ENCODE measurements around the gene BMP8A.

DNA sequence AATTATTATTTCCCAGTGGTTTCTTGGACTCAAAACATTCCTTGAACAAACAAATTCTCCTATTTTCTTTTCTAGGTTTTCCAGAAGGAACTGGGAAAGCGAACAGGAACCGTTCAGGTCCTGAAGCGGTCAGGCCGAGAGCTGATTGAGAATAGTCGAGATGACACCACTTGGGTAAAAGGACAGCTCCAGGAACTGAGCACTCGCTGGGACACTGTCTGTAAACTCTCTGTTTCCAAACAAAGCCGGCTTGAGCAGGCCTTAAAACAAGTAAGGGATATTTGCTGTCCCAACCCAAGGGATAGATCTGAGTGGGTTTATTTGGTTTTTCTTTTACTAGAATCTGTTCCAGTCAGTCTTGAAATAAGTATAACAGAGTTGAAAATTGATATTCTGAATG, 39.4 kb upstream of the BMP8A start:
- no peak for TF ChIP-seq GABPA (IDR thresholded peaks at IDR 0.05; ENCODE audit: low read depth)
- TF ChIP-seq, protein P1, sequence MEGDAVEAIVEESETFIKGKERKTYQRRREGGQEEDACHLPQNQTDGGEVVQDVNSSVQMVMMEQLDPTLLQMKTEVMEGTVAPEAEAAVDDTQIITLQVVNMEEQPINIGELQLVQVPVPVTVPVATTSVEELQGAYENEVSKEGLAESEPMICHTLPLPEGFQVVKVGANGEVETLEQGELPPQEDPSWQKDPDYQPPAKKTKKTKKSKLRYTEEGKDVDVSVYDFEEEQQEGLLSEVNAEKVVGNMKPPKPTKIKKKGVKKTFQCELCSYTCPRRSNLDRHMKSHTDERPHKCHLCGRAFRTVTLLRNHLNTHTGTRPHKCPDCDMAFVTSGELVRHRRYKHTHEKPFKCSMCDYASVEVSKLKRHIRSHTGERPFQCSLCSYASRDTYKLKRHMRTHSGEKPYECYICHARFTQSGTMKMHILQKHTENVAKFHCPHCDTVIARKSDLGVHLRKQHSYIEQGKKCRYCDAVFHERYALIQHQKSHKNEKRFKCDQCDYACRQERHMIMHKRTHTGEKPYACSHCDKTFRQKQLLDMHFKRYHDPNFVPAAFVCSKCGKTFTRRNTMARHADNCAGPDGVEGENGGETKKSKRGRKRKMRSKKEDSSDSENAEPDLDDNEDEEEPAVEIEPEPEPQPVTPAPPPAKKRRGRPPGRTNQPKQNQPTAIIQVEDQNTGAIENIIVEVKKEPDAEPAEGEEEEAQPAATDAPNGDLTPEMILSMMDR (IDR thresholded peaks at IDR 0.05; ENCODE audit: insufficient read depth, low read length), result no peak
- TF ChIP-seq, protein P2, sequence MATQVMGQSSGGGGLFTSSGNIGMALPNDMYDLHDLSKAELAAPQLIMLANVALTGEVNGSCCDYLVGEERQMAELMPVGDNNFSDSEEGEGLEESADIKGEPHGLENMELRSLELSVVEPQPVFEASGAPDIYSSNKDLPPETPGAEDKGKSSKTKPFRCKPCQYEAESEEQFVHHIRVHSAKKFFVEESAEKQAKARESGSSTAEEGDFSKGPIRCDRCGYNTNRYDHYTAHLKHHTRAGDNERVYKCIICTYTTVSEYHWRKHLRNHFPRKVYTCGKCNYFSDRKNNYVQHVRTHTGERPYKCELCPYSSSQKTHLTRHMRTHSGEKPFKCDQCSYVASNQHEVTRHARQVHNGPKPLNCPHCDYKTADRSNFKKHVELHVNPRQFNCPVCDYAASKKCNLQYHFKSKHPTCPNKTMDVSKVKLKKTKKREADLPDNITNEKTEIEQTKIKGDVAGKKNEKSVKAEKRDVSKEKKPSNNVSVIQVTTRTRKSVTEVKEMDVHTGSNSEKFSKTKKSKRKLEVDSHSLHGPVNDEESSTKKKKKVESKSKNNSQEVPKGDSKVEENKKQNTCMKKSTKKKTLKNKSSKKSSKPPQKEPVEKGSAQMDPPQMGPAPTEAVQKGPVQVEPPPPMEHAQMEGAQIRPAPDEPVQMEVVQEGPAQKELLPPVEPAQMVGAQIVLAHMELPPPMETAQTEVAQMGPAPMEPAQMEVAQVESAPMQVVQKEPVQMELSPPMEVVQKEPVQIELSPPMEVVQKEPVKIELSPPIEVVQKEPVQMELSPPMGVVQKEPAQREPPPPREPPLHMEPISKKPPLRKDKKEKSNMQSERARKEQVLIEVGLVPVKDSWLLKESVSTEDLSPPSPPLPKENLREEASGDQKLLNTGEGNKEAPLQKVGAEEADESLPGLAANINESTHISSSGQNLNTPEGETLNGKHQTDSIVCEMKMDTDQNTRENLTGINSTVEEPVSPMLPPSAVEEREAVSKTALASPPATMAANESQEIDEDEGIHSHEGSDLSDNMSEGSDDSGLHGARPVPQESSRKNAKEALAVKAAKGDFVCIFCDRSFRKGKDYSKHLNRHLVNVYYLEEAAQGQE (IDR thresholded peaks at IDR 0.05; ENCODE audit: insufficient replicate concordance, low read depth), result no peak
